Activated T-cell treated with anti-CD3 and anti-CD28 coated beads, Interleukin-2, amount 50 U/mL, for 24 hours (primary cell): ENCODE results near the gene UMPS.
"Not testable (repeated sequence)": the region's sequence is repeated elsewhere in the genome, so short reads cannot be mapped to it uniquely, and the experiment has no call there.

Experiments
- DNase-seq: peaks from one replicate; pipeline ENCODE4 v3.0.0-alpha.2; 2020
- H3K27ac Mint-ChIP-seq: 2 replicates; pipeline ENCODE4 v1.8.0; 2020; ENCODE audit warnings: mild to moderate bottlenecking, mixed read lengths
- H3K27me3 Mint-ChIP-seq: 2 replicates; pipeline ENCODE4 v1.8.0; 2020; ENCODE audit warnings: mixed read lengths
- H3K36me3 Mint-ChIP-seq: 2 replicates; pipeline ENCODE4 v1.8.0; 2020; ENCODE audit warnings: low read depth, mixed read lengths
- H3K4me1 Mint-ChIP-seq: 2 replicates; pipeline ENCODE4 v1.8.0; 2020; ENCODE audit warnings: low read depth, mixed read lengths
- H3K4me3 Mint-ChIP-seq: 2 replicates; pipeline ENCODE4 v1.8.0; 2020; ENCODE audit warnings: mild to moderate bottlenecking, moderate library complexity, mixed read lengths
- H3K9me3 Mint-ChIP-seq: 2 replicates; pipeline ENCODE4 v1.8.0; 2020; ENCODE audit warnings: mixed read lengths

The UMPS gene

GRCh38 chr3:124747111-124747981 lies 17.1 kb downstream of the UMPS start:
- no peak for DNase-seq
- Mint-ChIP-seq H3K27ac (no peak overlapping the region), H3K27me3 (no peaks in the 10 kb centered on the region), H3K4me3 (no peak overlapping the region), H3K9me3 (no peaks in the 10 kb centered on the region), H3K36me3 (peaks cover 51% of the 10 kb centered on the region), H3K4me1 (no peaks in the 10 kb centered on the region)

GRCh38 chr3:124748560-124749198 lies 18.4 kb downstream of the UMPS start:
- Mint-ChIP-seq H3K4me1 (no peaks in the 10 kb centered on the region), H3K27me3 (no peaks in the 10 kb centered on the region), H3K36me3 (peaks cover 40% of the 10 kb centered on the region), H3K27ac (peak overlapping the region; percentile 34), H3K9me3 (no peaks in the 10 kb centered on the region), H3K4me3 (no peak overlapping the region)
- no peak for DNase-seq

- H3K27ac Mint-ChIP-seq, H3K27me3 Mint-ChIP-seq, H3K9me3 Mint-ChIP-seq, DNase-seq, H3K4me1 Mint-ChIP-seq, H3K4me3 Mint-ChIP-seq: not testable (repeated sequence)
- H3K36me3 Mint-ChIP-seq, result peaks cover 28% of the 10 kb centered on the region
Measured at GRCh38 chr3:124749877-124750276, 19.6 kb downstream of the UMPS start.

- H3K4me1 Mint-ChIP-seq, result no peaks in the 10 kb centered on the region
- DNase-seq, result no peak
Measured at GRCh38 chr3:124751501-124751900, 21.2 kb downstream of the UMPS start.

GRCh38 chr3:124752051-124752450 lies 21.8 kb downstream of the UMPS start:
- peaks cover 7% of the 10 kb centered on the region for H3K36me3 Mint-ChIP-seq
- H3K9me3 Mint-ChIP-seq, result no peaks in the 10 kb centered on the region
- no peak overlapping the region for H3K4me3 Mint-ChIP-seq
- no peak overlapping the region for H3K27ac Mint-ChIP-seq
- H3K27me3 Mint-ChIP-seq, result no peaks in the 10 kb centered on the region
- no peak for DNase-seq
- no peaks in the 10 kb centered on the region for H3K4me1 Mint-ChIP-seq

More at GRCh38 chr3:124751501-124751900, 21.2 kb downstream of the UMPS start:
- no peaks in the 10 kb centered on the region for H3K27me3 Mint-ChIP-seq
- no peak overlapping the region for H3K27ac Mint-ChIP-seq
- H3K9me3 Mint-ChIP-seq, result no peaks in the 10 kb centered on the region
- peaks cover 12% of the 10 kb centered on the region for H3K36me3 Mint-ChIP-seq
- H3K4me3 Mint-ChIP-seq, result no peak overlapping the region

GRCh38 chr3:124757926-124758325 lies 27.7 kb downstream of the UMPS start:
- peaks cover 12% of the 10 kb centered on the region for H3K4me1 Mint-ChIP-seq
- not testable (repeated sequence) for H3K27ac Mint-ChIP-seq, DNase-seq, H3K9me3 Mint-ChIP-seq, H3K4me3 Mint-ChIP-seq, H3K27me3 Mint-ChIP-seq, H3K36me3 Mint-ChIP-seq

- H3K36me3 Mint-ChIP-seq, result no peaks in the 10 kb centered on the region
- H3K4me1 Mint-ChIP-seq, result peaks cover 12% of the 10 kb centered on the region
- H3K9me3 Mint-ChIP-seq, result no peaks in the 10 kb centered on the region
- no peak overlapping the region for H3K27ac Mint-ChIP-seq
- no peak for DNase-seq
- no peaks in the 10 kb centered on the region for H3K27me3 Mint-ChIP-seq
- no peak overlapping the region for H3K4me3 Mint-ChIP-seq
Measured at GRCh38 chr3:124758851-124759635, 28.8 kb downstream of the UMPS start.

GRCh38 chr3:124759666-124760401 lies 29.6 kb downstream of the UMPS start:
- no peaks in the 10 kb centered on the region for H3K27me3 Mint-ChIP-seq
- no peak overlapping the region for H3K27ac Mint-ChIP-seq
- H3K4me3 Mint-ChIP-seq, result no peak overlapping the region
- no peaks in the 10 kb centered on the region for H3K36me3 Mint-ChIP-seq
- no peaks in the 10 kb centered on the region for H3K9me3 Mint-ChIP-seq
- H3K4me1 Mint-ChIP-seq, result peaks cover 12% of the 10 kb centered on the region
- no peak for DNase-seq

- no peak overlapping the region for H3K4me3 Mint-ChIP-seq
- no peak for DNase-seq
- peaks cover 12% of the 10 kb centered on the region for H3K4me1 Mint-ChIP-seq
- H3K9me3 Mint-ChIP-seq, result no peaks in the 10 kb centered on the region
- H3K27me3 Mint-ChIP-seq, result peaks cover 2% of the 10 kb centered on the region
- H3K36me3 Mint-ChIP-seq, result no peaks in the 10 kb centered on the region
- no peak overlapping the region for H3K27ac Mint-ChIP-seq
Measured at GRCh38 chr3:124760601-124761000, 30.3 kb downstream of the UMPS start.

- Mint-ChIP-seq H3K4me1 (peaks cover 12% of the 10 kb centered on the region), H3K9me3 (no peaks in the 10 kb centered on the region), H3K4me3 (peak overlapping the region; percentile 30), H3K36me3 (no peaks in the 10 kb centered on the region), H3K27ac (no peak overlapping the region), H3K27me3 (peaks cover 3% of the 10 kb centered on the region)
- peak; percentile 83 for DNase-seq
Measured at GRCh38 chr3:124761250-124761796, 31.1 kb downstream of the UMPS start.

GRCh38 chr3:124761935-124762660 lies 31.8 kb downstream of the UMPS start:
- no peak for DNase-seq
- Mint-ChIP-seq H3K4me1 (peaks cover 12% of the 10 kb centered on the region), H3K4me3 (no peak overlapping the region), H3K27ac (no peak overlapping the region), H3K36me3 (no peaks in the 10 kb centered on the region), H3K9me3 (no peaks in the 10 kb centered on the region), H3K27me3 (peaks cover 3% of the 10 kb centered on the region)

- Mint-ChIP-seq H3K27me3 (peaks cover 3% of the 10 kb centered on the region), H3K36me3 (no peaks in the 10 kb centered on the region), H3K4me3 (no peak overlapping the region), H3K27ac (no peak overlapping the region), H3K4me1 (peaks cover 12% of the 10 kb centered on the region), H3K9me3 (no peaks in the 10 kb centered on the region)
- no peak for DNase-seq
Measured at GRCh38 chr3:124762661-124763011, 32.4 kb downstream of the UMPS start.

- DNase-seq, result no peak
- no peak overlapping the region for H3K4me3 Mint-ChIP-seq
- H3K27me3 Mint-ChIP-seq, result peaks cover 3% of the 10 kb centered on the region
- peaks cover 12% of the 10 kb centered on the region for H3K4me1 Mint-ChIP-seq
- H3K36me3 Mint-ChIP-seq, result no peaks in the 10 kb centered on the region
- no peaks in the 10 kb centered on the region for H3K9me3 Mint-ChIP-seq
- H3K27ac Mint-ChIP-seq, result no peak overlapping the region
Measured at GRCh38 chr3:124763206-124763605, 33.0 kb downstream of the UMPS start.
